ENCODE results near the gene ARV1. TPM values are rescaled to one million over a fixed set of nuclear protein-coding genes. Genes with fewer than 3 reads are reported as not detected.

Gene ARV1
- total RNA-seq, 1 experiment from 2014 or later, result 4.0 TPM

DNA sequence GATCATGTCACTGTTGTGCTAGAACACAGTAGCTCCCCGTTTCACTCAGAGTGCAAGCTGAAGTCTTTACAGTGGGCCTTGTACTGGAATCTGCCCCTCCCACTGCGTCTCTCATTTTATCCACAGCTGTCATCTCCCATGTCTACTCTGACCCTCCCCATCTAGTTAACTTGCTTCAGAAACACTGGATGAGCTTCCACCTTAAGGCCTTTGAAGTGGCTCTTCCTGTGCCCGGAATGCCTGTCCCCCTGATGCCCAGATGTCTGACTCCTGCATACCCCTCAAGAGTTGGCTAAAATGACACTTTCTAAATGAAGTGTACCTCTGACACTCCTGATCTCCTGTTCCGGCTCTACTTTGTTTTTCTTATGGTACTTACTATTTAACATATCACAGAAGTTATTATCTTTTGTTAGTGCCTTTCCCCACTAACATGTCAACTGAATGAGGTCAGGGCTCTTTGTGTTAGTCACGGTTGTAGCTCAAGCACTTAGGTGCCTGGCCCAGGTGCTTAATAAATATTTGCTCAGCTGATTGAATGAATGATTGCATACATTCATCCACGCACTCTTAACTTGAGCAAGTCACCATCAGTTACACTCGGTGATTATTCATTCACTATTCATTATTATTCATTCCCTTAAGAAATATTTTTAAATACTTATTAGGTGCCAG is 13.3 kb downstream of the ARV1 start:
- Histone ChIP-seq H3K4me2 (ENCODE audit: low read length) (no peak overlapping the region), H4K20me1 (ENCODE audit: insufficient read depth) (no peaks in the 10 kb centered on the region), H3K27ac (ENCODE audit: low read depth, low read length) (no peak overlapping the region), H3K4me3 (replicated peaks in 1 of 2; ENCODE audit: low read depth in 1 of 2, low read length in 2 of 2) (no peak overlapping the region), H2AFZ (ENCODE audit: low read depth, low read length, poor library complexity, severe bottlenecking) (no peak overlapping the region), H3K9me2 (ENCODE audit: insufficient read depth) (no peaks in the 10 kb centered on the region), H3K27me3 (ENCODE audit: insufficient read depth, low read length) (no peaks in the 10 kb centered on the region), H3K36me3 (ENCODE audit: control insufficient read depth in 1 of 2, insufficient read depth in 2 of 2, low read length in 2 of 2) (peaks cover 4 to 13% of the 10 kb centered on the region in 2 experiments; a peak in 2 of 4 replicates), H3K9me3 (ENCODE audit: control insufficient read depth in 1 of 2, insufficient read depth in 1 of 2, low read depth in 1 of 2, low read length in 2 of 2) (no peaks in the 10 kb centered on the region), H3K9ac (ENCODE audit: low read length) (no peak overlapping the region), H3K4me1 (ENCODE audit: control insufficient read depth in 1 of 2, insufficient read depth in 2 of 2, low read length in 2 of 2) (no peaks in the 10 kb centered on the region), H3K79me2 (ENCODE audit: insufficient read depth, low read length) (peaks cover 7% of the 10 kb centered on the region)
- TF ChIP-seq ELF1 (IDR thresholded peaks at IDR 0.05; ENCODE audit: borderline replicate concordance, low read depth) (no peak), SIN3A (IDR thresholded peaks at IDR 0.05; ENCODE audit: low read depth) (no peak), YY1 (IDR thresholded peaks at IDR 0.05; ENCODE audit: extremely low read depth, insufficient replicate concordance, low read depth, low read length) (no peak), ZBTB33 (IDR thresholded peaks at IDR 0.05; ENCODE audit: extremely low read depth, insufficient replicate concordance, low read length) (no peak), REST (IDR thresholded peaks at IDR 0.05; ENCODE audit: low read depth) (no peak), TCF7L2 (IDR thresholded peaks at IDR 0.05; ENCODE audit: borderline replicate concordance, extremely low read depth, insufficient read depth, insufficient read length) (no peak), MAX (IDR thresholded peaks at IDR 0.05) (no peak), SP1 (IDR thresholded peaks at IDR 0.05; ENCODE audit: low read depth) (no peak), POLR2AphosphoS5 (IDR thresholded peaks at IDR 0.05; ENCODE audit: low read depth, low read length) (no peak), CEBPB (IDR thresholded peaks at IDR 0.05; ENCODE audit: low read depth) (no peak), RAD21 (IDR thresholded peaks at IDR 0.05; ENCODE audit: low read depth) (no peak), ZNF274 (IDR thresholded peaks at IDR 0.05; ENCODE audit: low read depth, low read length) (no peak), EGR1 (IDR thresholded peaks at IDR 0.05; ENCODE audit: low read depth) (no peak), ATF3 (IDR thresholded peaks at IDR 0.05) (no peak), EZH2 (IDR thresholded peaks at IDR 0.05) (no peak)
- ATAC-seq (no peak), DNase-seq (ENCODE audit: low read depth, low spot score) (no peak)
- intact Hi-C loops (cut with micrococcal nuclease), result no loop called here
- RAD21 ChIA-PET (ENCODE audit: low non-redundant PET in 1 of 2, low total read pairs in 2 of 2, uncharacterized antibody in 2 of 2, unreplicated experiment in 2 of 2), result no interaction called here
- BruUV-seq (replicated peaks), result no TSS peak
- CTCF ChIA-PET, result no interaction called here
- POLR2A ChIA-PET, result no interaction called here

Data from HCT116 (cell line).